KG1 (cell line): ENCODE results near the gene DDX25.

ENCODE experiments used
- DNase-seq: peaks from one replicate; lab custom pipeline; 2025; lab: John Stamatoyannopoulos, UW

DDX25 gene

DNA sequence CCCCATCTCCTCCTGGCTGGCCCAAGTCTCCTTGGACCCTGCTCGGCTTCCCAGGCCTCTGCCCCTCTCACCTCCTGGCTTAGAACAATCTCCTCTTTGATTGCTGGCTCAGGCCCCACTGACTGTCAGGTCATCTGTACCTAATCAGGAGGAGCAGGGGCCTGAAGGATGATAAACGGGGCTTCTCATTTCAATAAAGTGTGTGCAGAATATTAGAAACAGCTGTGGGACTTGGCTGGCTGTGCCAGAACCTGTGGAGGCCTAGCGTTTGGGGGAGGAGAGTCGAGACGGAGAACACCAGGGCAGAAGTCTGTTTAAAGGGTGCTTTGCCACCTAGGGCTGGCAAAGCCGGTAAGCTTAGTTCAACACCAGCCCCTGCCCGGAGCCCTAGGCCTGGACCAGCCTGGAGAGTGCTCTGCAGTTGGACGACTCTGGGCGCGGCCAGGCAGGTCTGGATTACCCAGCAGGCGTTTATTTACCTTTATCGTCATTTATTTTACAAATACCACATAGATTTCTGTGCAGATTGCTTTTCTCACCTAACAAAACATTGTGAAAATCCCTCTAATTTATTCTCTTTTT is 31.4 kb downstream of the DDX25 start:
- no peak for DNase-seq

DNA sequence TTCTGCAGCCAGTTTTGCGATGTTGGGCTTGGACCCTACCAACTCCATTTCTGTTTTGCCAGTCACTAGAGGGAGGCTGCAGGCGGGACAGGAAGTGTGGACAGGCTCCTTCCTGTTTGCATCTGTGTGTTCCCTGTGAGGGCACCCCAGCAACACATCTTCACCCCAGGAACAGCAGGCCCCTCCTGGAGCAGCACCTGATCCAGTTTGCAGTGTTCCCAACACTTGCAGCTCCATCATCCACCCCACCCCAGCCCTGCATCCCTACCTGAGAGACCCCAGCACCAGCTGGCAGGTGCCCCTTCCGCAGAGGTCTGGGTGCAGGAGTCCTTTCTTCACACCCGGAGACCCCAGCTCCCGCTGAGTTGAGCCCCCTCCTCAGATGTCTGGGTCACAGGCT is 34.1 kb downstream of the DDX25 start:
- DNase-seq: no peak

DNA sequence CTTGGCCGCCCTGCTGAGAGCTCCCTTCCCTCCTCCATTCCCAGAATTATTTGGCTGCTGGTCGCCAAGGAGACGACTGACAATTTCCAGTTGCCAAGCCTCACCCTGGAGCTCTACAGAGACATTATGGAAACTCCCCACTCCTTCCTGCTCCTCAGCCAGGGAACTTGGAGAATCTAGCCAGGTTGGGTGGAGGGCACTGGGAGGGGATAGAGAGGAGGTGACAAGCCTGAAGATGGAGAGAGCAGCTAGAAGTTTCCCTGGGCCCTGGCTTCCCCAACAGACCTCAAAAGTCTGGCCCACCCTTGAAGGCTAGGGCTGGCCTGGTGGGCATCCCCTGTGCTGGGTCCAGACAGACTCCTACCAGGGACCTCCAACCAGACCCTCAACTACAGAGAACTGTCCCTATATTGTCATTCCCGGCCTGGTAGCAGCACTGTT is 34.8 kb downstream of the DDX25 start:
- no peak for DNase-seq

DNA sequence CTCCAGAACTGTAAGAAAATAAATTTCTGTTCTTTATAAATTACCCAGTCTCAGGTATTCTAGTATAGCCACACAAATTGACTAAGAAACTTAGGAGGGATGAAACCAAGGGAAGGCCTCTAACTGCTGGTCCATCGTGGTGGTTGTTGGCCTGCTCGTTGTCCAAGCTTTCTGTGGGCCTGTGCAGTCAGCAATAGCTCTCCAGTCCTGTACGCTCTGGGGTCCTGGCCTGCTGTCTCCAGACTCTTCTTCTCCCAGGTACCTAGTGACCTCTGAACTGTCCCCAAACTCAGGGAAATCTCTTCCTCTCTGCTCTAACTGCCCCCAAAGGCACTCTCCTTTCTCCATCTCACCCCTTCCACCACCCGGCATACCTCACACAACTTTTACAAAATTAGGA is 35.8 kb downstream of the DDX25 start:
- no peak for DNase-seq

DNA sequence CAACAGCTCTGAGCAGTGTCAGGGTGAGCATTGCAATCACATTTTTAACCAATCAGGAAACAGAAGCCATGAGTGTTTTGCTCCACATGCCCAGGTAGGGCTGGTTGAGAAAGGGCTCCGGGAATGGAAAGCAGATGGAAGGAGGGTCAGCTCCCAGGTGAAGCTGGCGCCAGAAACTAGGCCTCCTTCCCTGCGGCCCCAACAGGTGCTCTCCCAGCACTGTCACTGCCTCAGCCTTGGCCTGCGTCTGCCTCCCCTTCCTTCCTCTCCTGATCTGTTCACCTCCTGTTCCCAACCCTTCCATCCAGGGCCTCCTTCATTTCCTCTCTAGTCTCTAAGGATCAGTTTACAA is 36.9 kb downstream of the DDX25 start:
- DNase-seq: no peak

DNA sequence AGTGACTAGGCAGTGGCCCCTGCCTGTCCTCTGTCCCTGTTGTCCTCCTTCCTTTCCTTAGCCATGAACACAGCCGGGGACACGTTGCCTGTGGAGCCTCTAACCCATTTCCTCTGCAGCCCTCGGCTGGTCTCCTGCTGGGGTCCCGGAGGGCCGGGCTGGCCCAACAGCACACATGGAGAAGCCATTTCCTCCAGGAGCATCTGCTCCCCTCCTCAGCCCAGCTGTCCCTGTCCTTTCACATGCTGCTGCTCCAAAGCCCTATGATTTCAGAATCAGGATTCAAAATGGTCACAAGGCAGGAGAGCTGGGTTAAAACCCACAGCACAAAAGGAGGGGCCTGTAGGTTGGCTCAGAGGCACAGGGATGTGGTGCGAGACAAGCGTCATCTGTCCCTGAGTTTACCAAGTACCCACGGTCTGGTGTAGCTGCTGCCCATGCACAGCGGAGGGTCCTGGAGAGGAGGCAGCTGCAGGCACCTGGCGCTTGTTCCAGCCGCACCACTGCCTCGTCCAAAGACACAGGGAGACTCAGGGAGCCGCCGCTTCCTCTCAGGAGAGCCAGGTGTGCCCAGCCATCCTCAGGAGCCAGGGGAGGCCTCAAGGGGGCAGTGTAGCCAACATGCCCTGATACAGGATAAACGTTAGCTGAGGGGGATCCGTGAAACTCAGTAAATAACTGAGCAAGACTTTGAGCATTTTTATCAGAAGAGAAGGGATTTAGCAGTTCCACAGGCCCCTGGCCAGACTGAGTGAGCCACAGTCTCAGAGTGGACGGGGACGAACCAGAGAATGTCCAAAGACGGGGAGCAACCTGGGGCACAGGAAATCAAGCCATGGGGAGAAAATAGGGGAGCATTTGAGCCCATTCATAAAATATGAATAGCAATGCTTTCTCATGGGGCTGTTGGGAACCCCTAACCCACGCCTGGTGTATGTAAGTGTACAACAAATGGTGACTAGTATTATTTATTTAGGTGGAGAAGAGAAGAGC is 37.6 kb downstream of the DDX25 start:
- DNase-seq: no peak

DNA sequence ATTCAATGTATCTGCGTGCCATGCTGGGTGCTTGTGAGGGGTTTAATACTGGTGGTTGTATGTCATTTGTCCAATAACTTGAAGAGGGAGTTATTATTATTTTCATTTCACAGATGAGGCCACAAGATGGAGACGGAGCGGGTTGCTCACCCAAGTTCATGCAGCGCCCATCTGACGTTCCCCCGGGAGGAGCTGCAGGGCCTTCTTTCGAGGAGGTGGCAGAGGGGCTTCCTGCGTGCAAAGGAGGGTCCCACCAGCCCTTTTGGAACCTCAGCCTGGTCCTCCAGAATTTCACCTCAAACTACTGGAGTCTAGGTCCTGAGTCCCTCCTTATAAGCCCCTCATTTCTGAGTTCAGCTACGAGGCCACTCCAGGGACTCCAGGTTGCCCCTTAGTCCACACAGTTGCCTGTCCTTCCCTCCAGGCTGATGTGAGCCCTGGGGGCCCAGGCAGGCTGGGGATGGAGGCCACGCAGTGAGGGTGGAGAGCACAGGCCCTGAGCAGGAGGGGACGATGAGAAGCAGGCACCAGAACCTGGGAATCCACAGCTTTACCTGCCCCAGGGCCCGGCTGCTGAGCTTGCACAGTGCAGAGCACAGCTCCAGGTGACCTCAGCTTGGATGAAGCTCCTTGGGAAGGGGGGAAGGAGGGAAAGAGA is 38.6 kb downstream of the DDX25 start:
- no peak for DNase-seq

DNA sequence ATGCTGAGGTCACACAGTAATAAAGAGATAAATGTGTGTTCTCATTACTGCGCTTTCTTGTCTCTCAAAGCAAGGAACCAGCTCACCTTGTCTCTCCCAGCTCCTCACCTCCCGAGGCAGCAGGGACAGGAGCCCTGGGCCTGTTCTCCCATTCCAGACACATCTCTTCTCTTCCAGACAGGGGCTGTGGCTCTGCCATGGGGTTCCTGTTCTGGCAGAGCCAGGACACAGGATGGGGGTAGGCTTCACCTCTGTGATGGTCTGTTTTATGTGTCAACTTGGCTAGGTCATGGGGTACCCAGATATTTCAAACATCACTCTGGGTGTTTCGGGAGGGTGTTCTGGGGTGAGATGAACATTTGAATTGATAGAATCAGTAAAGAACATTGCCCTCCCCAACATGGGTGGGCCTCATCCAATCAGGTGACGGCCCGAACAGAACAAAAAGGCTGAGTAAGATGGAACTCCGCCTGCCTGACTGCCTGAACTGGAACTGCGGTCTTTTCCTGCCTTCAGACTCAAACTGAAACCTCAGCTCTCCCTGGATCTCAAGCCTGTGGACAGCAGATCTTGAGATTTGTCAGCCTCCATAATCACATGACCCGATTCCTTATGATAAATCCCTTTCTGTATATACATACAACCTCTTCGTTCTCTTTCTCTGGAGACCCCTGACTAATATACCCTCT is 39.5 kb downstream of the DDX25 start:
- no peak for DNase-seq

DNA sequence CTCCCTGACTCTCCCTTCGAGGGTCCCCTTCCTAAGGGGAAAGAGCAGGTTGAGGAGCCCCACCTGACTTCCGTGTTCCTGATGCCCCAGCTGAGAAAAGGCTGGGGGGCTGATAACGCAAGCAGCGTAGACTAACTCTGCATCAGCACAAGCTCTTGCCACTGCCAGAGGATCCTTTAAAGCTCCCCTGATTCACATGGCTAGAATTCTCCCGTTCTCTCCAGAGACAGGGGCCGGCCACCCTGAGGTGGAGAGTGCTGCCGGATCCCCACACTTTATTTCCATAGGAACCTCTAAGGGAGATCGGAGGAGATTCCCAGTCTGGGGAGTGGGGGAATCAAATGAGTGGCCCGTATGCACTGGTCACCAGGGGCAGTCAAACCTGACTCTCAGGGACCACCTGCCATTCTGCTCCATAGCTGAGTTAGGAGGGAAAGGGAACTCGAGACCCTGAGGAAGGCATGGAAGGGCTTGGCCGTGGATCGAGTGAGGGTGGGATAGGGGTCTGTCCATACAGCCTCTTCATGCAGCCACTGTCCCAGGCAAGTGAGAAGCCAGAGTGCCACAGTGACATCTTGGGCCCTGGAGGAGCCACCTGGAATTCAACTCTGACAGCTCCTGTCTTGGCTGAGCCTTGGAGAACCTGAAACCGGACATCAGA is 40.2 kb downstream of the DDX25 start:
- DNase-seq: no peak

DNA sequence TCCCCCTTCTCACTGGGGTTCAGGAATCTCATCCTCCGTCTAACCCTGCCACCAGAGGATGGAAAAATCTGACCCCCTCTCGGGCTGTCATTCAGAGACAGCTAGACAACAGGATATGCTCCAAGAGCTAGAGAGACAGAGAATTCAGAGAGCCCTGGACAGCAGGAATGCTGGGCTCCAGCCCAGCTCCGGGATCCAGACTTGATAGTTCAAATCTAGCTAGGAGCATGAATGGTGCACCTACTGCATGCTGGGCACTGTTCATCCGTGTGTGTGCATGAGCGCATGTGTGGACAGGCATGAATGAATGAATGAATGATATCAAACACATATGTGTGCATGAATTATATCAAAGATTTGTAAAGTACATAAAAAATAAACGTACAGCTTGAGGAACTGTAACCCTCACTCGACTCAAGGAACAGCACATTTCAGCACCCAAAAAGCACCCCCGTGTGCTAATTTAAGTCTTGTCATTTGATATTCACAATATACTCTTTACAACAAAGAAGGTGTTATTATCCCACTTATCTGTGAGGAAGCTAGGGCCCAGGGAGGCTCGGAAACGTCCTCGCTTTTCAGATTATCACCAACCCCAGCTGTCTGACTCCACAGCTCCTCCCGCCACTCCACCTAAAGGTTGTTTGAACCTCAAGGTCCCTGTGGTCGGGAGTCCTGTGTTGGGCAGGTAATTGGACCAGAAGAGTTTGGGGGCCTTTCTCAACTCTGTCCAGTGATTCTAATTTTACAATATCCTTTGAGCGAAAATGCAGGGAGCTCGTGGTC is 40.9 kb downstream of the DDX25 start:
- DNase-seq: no peak

DNA sequence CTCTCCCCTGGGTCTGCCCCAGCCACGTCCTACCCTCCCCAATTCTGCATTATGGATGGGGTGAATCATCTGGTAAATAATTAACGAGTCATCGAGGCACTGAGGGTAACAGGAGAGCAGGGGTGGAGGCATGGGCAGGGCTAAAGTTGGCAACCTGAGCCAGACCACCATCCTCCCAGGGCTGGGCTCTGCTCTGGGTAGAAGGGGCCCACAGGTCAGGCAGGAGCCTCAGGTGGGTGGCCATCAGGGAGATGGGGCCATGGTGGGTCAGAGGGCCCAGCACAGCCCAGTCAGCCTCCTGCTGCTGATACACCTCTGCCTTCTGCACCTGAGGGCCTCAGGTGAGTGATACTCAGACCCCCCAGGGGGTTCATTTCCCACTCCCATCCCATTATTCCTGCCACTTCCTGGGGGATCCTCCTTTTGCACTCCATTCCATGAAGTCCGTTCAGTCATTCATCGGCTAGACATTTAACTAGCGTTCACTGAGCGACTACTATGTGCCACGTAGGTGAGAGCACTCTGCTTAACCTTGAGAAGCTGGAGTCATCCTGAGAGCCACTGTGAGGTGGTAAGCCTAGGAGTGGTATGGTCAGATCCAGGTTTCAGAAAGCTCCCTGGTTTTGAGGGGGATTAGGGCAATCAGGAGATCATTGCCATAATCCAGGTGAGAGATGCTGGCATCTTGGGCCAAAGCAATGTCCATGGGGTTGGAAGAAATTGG is 41.7 kb downstream of the DDX25 start, which contains the start of gene VSIG10L2:
Gene VSIG10L2, plus strand, starts transcription at position 248 of the 724 bp plus-strand sequence. Its CDS starts 12 bp downstream, at position 260.
- no peak for DNase-seq

DNA sequence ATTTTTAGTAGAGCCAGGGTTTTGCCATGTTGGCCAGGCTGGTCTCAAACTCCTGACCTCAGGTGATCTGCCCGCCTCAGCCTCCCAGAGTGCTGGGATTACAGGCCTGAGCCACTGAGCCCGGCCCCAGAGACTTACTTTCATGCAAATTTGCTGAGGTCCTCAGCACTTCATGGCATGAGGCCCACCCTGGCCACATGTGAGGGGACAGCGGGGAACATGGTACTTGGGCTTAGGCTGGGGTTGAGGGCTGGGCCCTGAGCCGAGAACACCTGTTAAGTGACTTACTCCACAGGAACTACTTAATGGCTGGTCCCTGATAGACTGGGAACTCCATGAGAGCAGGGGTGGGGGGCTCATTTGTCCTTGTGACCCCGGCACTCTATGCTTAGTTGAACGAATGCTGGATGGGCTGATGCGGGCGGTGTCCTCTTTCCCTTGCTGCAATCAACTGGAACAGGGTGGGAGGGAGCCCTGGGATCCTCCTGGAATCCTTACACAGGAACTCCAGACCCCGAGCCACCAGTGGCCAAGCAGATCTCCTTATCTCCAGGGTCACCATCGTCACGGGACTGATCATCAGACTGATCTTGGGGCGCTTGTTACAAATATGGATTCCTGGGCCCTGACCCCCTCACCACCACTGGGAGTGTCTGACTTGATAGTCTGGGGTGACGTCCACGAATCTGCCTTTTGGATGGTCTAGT is 42.6 kb downstream of the DDX25 start:
- no peak for DNase-seq

DNA sequence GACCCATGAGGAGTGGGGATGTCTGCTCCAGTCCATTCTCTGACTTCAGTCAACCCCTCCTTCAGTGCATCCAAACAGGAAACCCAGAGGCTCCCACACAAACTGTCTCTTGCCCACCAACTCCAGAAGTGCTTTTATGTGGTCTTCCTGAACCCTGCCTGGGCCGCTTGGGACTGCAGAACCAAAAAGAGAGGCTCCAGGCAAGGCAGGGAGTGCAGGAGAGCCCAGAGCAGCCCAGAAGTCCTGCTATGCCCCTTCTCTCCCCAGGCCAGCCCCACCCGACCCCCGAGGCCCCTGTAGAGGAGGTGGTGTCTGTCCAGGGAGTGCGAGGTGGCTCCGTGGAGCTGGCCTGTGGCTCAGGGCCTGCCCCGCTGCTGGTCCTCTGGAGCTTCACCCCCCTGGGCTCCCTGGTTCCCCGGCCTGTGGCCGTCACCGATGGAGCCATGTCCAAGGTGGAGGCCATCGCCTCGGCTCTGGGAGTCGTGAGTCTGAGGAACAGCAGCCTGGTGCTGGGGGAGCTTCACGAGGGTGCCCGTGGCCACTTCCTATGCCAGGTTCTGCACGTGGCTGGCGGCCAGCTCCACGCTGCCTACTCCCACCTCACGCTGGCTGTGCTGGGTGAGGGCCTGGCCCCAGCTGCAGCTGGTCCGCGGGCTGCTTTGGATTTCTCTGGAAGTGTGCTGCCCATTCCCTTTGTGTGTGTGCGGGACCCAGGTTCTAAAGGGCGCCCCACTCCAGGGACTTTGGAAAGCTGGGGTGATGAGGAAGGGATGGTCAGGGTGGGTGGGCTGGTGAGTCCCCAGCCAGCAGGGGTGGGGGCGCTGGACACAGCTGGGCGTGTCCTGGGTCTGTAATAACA is 43.3 kb downstream of the DDX25 start:
- DNase-seq: no peak

DNA sequence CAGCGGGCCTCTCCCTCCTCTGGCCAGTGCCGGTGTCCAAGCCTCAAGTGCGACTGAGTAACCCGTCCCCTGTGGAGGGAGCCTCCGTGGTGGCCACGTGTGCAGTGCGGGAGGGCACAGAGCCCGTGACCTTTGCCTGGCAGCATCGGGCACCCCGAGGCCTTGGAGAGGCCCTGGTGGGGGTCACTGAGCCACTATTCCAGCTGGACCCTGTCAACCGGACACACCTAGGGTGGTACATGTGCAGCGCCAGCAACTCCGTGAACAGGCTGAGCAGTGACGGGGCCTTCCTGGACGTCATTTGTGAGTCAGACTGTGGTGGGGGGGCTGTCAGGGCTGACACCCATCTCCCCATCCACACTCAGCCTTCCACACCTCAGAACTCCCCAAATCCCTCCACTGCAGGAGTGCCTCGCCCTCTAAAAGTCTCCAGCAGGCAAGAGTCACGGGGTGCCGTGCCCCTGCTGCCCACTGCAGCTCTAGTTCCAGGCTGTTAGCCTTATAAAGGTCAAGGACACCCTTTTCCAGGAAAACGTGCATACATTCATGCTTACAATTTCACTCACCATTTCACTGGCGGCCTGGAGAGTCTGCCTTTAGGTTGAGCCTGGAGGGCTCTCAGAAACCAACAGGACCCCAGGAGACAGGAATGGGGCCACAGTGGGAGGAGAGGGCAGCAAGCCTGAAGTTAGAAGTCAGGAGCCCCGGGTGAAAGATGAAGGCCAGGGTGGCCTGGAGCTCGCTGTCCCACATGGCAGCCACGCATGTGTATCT is 44.2 kb downstream of the DDX25 start:
- no peak for DNase-seq

DNA sequence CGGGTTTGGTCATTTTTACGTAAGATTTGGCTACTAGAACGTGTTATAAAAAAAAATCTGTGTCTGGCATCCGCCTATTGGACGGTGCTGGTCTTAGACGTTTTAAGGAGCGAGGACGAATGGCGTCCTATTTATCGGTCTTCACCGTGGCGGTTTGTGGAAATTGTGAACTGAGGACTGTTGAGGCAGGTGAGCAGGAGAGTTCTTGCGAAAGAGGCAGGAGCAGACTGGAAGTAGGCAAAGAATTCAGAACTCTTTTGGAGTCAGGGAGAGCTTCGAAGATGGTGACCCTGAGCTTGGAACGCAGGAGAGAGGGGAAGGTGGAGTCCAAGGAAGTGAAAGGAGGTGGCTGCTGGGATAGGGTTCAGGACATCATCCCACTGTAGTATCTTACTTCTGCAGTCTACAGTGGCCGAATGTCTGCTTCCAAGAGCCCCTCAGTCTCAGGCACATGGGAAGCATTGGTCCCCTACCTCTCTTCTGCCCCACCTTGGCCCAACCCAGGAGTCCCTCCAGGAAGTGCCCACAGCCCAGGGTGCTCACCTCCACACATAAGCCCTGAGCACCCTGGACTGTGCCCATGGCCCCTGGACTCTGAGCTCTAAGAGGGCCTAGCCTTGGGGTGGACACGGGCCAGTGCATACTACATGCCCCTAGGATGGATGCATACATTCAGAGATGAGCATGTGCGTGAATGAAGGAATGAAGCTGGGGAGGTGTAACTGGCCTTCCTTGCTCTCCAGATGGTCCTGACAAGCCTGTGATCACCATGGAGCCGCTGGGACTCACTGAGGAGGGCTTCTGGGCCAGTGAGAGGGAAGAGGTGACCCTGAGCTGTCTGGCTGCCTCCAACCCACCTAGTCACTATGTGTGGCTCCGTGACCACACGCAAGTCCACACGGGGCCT is 45.2 kb downstream of the DDX25 start:
- no peak for DNase-seq

DNA sequence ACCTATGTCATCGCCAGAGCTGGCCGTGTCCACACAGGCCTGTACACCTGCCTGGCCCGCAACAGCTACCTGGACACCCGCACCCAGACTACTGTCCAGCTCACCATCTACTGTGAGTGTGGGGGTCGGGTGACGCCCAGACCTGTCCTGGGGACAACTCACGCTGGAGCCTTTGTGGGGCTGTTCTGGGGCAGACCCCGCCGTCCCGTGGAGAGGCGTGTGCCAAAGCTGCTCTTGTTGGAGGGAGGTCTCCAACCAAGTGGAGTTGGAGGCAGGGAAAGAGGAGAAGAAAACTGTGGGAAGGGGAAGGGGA is 45.8 kb downstream of the DDX25 start:
- no peak for DNase-seq
